Kasumi-1 (cell line): ENCODE data around the gene REEP3.

ENCODE experiments used
- DNase-seq, 2 experiments: peaks; one replicate each; lab custom pipeline; 2025; lab: John Stamatoyannopoulos, UW

Gene REEP3

GRCh38 chr10:63505562-63505961 lies 15.6 kb upstream of the REEP3 start:
- DNase-seq = no peak

GRCh38 chr10:63506554-63506953 lies 14.6 kb upstream of the REEP3 start:
- DNase-seq = no peak

DNA sequence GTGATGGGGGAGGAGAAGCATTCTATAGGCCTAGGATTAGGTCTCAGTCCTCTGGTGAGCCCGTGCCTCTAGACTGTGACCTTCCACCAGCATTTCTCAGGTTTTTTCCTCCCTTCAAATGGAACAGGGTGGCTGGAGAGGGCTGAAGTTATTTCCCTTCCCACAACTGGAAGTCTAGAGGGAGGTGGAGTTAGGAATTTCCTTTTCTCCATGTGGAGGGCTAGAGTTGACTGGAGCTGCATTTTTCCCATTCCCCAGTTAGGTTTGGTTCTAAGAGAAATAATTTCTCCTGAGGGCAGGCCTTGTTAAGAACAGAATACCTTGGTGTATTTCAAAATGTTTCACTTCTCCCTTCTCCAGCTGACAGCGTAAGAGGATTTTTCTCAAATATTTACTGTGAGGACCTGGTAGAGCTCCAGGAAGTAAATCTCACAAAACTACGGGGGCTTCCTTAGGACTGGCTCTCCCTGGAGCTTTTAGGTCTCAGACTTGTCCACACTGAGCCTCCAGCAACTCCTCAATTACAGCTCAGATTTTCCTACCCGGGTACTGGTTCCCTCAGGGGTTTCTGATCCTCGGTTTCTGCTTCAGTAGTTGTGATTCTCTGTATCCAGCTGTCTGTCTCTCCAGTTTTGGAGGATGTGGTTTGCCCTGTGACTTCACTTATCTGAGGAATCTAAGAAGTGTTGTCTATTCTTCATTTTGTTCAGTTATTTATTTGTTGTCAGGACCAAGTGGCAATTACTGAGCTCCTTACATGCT lies 6.0 kb upstream of the REEP3 start:
- peak; percentile 50 to 53 for DNase-seq

DNA sequence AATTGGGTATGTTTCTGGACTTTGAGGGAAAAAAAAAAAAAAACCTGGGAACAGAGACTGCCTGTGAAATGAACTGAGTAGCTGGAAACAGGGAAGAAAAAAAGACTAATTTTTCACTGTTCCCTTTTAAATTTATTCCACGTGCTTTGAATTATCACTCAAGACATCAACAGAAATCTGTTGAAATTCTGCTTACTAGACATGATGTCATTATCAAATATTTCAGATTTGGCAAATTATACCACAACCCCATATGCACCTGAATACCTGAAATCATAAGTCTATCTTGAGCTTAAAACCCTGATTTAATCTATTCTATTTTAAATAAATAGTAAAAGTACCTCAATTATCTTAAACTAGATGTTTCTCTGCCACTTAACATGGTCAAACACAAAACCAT lies 5.0 kb upstream of the REEP3 start:
- no peak for DNase-seq

GRCh38 chr10:63518690-63519288 lies 2.4 kb upstream of the REEP3 start:
- DNase-seq = no peak

- peak; percentile 70 to 81 for DNase-seq
Measured at GRCh38 chr10:63521416-63522276, 445 bp downstream of the REEP3 start.

DNA sequence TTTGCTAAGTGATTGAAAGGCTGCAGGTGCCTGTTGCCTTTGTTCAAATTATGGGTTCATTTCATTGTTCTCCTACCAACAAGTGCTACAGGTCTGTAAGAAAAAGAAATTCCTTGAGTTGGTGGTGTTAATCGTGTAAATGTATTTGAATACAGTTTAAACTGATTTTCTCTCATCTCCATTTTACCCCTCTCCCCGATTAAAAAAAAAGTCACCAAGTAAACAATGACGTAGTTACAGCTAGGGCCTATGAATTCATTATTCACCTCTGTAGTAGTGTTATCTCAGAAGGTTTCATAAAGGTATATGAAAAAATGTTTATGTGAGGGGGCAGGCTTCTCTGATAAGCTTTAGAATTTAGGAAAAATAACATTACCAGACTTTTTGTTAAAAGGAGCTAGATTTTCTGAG lies 1.1 kb downstream of the REEP3 start:
- peak in 1 of 2 experiments; percentile 60 for DNase-seq

DNA sequence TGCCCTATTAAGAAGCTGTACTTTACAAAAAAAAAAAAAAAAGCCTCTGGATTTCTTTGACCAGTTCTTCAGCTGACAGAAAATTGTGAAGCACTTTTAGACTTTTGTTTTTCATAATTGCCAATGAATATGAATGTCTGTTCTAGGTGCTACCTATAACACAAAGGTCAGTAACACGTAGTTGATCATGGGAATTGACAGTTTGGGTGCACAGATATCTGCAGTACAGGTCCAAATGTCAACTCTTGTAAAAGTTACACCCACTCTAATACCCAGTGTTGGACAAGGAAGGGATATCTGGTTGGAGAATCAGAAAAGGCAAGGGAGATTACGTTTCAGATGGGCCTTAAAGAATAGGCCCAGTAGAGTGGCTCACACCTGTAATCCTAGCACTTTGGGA lies 1.8 kb downstream of the REEP3 start:
- no peak for DNase-seq

GRCh38 chr10:63525021-63525420 lies 3.8 kb downstream of the REEP3 start:
- DNase-seq = no peak

- no peak for DNase-seq
Measured at GRCh38 chr10:63527401-63527800, 6.2 kb downstream of the REEP3 start.

DNA sequence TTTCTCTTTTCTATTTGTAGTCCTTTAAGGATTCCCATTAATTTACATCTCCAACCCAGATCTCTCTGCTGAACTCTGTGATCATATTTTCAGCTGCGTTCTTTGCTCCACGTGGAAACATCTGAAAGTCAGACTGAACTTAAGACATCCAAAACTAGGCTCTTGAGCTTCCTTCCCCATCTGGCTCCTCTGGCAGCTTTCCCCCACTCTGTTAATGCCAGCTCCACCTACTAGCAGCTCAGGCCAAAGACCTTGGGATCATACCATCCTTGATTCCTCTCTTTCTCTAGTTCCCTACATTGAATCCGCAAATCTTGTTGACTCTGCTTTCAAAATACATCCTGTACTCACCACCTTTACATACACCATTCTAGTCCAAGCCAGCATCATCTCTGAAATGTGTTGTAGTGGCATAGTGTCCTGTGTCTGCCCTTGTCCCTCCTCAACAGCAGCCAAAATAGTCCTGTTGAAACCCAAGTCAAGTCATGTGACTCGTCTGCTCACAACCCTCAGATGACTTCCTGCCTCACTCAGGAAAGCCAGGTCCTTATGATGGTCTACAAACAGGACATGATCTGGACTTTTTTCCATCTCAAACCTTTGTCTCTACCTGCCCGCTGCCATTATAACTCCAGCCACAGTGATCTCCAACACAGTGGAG lies 7.0 kb downstream of the REEP3 start:
- DNase-seq = peak; percentile 25 to 30

- no peak for DNase-seq
Measured at GRCh38 chr10:63530409-63530808, 9.2 kb downstream of the REEP3 start.

- DNase-seq = no peak
Measured at GRCh38 chr10:63534723-63535122, 13.5 kb downstream of the REEP3 start.

GRCh38 chr10:63536698-63537097 lies 15.5 kb downstream of the REEP3 start:
- no peak for DNase-seq

DNA sequence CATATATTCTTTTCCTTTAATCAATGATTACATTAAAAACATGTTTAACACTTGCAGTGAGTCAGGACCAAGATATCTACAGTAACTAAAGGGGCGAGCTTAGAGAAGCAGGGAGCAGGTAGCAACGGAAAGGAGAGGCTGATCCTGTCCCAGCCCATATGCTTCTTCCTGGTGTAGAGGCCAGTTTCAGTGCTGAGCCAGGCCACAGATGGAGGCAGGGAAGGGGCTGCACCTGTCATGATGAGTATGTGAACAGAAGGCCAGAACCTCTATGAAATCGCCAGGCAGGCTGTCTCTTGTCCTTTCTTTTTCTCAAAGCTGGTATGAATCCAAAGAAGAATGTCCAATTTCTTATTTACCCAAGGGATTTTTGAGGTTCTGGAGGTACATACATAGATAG lies 16.3 kb downstream of the REEP3 start:
- no peak for DNase-seq

- no peak for DNase-seq
Measured at GRCh38 chr10:63539377-63539776, 18.2 kb downstream of the REEP3 start.

DNA sequence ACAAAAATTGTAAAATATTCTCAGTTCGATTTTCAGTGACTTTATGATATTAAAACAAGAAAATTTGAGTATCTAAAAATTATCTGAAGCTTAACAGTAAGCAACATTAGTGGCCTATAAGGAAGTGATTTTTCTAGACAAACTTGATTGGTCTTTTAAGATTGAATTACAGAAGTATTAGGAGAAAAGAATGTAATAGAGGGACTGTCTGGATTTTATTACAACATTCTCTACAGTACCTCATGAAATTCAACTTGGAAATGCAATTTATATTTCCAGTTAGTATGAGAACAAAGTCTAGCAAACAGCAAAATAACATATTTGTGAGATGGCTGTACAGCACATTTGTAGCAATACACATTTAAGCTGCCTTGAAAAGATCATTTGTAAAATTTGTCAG lies 18.8 kb downstream of the REEP3 start:
- no peak for DNase-seq

- no peak for DNase-seq
Measured at GRCh38 chr10:63542835-63543575, 21.8 kb downstream of the REEP3 start.

GRCh38 chr10:63543576-63543962 lies 22.4 kb downstream of the REEP3 start:
- DNase-seq = no peak

DNA sequence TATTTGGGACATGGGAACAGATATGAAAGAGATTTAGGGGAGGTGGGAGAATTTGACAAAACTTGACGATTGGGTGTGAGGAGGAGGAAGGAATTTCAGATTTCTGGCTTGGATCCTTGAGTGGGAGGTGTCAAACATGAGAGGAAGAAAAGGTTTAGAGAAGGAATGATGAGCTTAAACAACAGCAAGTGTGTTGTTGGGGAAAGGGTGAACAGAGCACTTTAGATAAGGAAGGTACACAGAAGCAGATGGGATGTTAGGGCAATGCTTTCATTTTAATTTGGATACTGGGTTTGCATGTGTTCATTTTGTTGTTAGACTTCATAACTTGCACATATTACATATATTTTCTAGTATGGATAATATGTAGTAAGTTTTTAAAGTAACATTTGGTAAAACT lies 23.2 kb downstream of the REEP3 start:
- no peak for DNase-seq

DNA sequence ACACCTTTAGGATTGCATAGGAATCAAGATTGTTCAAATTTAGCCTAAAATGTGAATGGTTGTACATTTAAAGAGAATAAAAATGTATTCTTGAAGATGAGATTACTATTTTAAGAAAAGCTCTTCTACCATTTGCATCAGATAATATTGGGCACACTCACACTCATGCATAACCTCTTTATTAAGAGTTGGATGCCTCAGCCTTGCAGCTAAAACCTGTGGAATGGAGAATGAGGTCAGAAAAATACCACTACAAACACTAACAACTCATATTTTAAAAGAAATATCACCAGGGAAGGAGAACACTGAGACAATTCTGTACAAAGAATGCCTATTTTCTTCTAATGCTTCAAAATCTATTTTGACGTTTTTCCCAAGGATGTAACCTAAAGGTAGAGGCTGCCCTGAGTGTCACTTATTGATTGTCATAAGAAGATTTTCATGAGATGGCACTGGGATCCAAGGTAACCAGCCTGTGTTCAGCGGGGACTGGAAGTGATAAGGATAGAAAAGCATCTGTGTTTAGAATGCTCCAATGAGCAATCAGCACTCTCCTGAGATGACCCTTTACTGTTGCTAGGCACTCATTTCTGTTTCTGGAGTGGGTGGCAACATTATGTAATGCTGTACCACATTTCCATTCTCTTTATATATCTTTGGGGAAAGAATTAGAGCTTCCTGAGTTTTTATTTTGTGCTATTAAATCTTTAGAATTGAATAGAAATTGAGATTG lies 26.6 kb downstream of the REEP3 start:
- no peak for DNase-seq
